Kasumi-1 (cell line): ENCODE results near the gene SLC37A2.

Experiments
- DNase-seq, 2 experiments: peaks; one replicate each; lab custom pipeline; 2025; lab: John Stamatoyannopoulos, UW

The SLC37A2 gene

GRCh38 chr11:125111001-125111342 lies 47.9 kb downstream of the SLC37A2 start:
- peak; percentile 29 to 48 for DNase-seq

GRCh38 chr11:125111343-125112207 lies 48.5 kb downstream of the SLC37A2 start, which contains the start of gene TMEM218:
TMEM218 (minus strand) TSS chr11:125111626; CDS start chr11:125102241, 9,385 bp downstream.
- DNase-seq = peak; percentile 96 to 97

- DNase-seq = no peak
Observed at GRCh38 chr11:125112208-125112604, 49.1 kb downstream of the SLC37A2 start.

- DNase-seq = no peak
Observed at GRCh38 chr11:125114518-125114917, 51.4 kb downstream of the SLC37A2 start.

GRCh38 chr11:125117429-125117828 lies 54.3 kb downstream of the SLC37A2 start:
- DNase-seq = no peak

DNA sequence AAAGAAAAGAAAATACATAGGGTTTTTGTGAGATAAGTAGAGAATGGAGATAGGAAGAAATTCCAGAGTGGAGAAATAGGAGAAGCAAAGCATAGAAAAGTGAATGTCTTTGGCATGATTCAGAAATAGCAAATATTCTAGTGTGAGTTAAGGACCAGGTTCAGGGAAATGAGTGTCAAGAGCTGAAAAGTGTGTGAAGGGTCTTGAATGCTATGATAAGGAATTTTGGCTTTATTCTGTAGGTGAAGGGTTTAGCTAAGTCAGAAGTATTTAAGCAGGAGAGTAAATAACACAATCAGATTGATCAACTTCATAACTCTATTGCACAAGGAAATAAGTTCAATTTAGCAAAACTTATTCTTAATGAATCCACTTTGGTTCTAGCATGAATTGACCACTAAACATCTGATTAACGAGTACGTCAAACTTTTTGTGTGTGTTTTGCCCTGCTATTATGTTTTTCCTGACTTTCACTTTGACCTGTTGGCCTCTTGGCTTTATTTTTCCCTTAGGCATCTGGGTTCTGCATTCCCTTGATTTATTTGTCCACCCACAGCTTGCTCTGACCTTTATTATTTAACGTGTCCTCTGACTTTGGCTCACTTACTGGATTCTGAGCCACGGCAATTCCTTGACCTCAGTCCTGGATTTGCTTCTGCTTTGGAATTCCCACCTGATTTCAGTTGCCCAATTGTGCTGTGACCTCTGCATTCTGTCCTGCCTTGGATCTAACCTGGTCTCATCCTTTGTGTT lies 60.3 kb downstream of the SLC37A2 start:
- DNase-seq = no peak

- DNase-seq = peak; percentile 10 to 37
Observed at GRCh38 chr11:125123947-125124617, 61.0 kb downstream of the SLC37A2 start.

GRCh38 chr11:125124618-125124992 lies 61.5 kb downstream of the SLC37A2 start:
- DNase-seq = no peak

DNA sequence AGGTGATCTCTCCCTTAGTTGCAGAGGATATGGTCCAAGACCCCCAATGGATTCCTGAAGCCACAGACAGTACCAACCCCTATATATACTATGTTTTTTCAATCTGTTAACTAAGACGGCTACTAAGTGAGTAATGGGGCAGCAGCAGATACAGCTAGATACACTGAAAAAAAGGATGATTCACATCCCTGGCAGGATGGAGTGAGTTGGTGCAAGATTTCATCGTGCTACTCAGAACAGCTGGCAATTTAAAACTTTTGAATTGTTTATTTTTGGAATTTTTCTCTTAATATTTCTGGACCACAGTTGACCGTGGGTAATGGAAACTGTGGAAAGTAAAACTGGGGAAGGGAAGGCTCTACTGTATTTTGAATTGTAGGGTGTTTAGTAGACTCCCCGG lies 65.3 kb downstream of the SLC37A2 start:
- no peak for DNase-seq

DNA sequence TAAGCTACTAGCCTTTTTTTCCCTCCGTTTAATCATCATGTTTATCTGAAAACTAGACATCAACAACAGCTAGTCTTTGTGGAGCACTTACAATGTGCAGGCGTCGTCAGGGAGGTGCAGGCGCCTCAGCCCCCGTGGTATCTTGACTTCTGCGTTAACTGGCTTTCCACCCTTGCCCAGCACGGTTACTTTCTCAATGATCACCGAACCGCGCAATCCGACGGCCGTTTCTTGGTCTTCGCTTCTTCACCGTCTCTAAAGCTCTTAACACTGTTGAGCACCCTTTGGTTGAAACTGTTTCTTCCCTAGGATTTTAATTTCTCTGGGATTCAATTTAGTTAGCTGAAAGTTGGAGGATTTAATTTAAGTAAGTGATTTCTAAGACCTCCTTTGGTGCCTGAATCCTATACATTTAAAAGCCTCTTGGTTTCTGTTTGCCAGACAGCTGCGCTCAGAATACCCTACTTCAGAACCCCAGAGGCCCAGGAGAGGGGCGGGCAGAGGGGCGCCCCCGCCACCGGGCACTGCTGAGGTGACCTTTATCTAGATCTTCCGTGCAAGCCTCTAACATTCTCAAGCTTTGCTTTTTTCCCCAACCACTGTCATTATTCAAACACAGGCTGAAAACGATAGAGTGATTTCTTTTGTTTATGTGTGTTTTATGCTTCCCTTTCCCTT lies 66.3 kb downstream of the SLC37A2 start:
- no peak for DNase-seq

- no peak for DNase-seq
Observed at GRCh38 chr11:125132071-125132470, 69.0 kb downstream of the SLC37A2 start.

GRCh38 chr11:125132596-125132995 lies 69.5 kb downstream of the SLC37A2 start:
- DNase-seq = no peak

DNA sequence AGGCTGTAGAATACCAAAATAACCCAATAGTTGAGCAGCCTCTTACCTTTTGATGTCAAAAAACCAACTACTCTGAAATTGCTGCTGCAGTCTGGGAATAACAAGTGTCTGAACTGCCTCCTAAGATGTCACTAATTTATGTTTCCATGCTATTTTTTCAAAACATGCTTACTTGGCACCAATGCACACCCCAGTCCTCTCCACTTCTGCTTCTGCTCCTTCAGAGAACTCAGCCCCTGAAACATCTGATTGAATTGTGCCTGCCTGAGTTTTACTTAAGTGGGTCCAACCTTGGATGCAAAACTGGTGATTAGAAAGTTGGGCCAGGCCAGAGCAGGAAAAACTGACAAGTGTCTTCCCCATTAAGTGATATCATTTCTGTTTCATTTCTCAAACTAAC lies 72.9 kb downstream of the SLC37A2 start:
- no peak for DNase-seq

GRCh38 chr11:125138966-125139365 lies 75.9 kb downstream of the SLC37A2 start:
- DNase-seq = no peak

DNA sequence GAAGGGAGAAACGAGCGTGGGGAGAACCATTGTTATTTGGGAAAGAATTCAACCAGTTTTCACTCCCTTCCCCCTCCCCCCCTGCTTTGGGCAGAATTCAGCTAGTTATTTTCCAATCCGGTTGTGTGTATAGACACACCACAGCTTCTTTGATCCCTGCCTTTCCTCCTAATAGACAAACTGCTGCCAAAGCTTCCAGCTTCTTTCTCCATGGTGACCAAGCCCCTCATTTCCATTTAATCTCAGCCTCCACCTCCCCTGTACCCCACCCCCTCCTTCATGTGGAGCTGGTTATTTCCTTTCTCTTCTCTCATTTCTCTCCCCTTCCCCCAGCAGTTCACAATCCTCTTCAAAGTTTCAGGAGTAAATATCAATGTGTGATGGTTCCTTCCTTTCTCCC lies 76.7 kb downstream of the SLC37A2 start:
- no peak for DNase-seq
